IPS DF 6.9 (cell line): Measurements from ENCODE around the gene CNNM1.

Experiments used
- DNase-seq: peaks from one replicate; pipeline ENCODE4 v3.0.0-alpha.2; 2013; ENCODE audit warnings: low read depth, low spot score
- H3K27ac ChIP-seq: one replicate; pipeline ENCODE4 v1.5.1; 2013; ENCODE audit warnings: low read length, control low read depth
- H3K27me3 ChIP-seq: 2 replicates; pipeline ENCODE4 v1.6.1; 2013; ENCODE audit warnings: mild to moderate bottlenecking, low read length; ENCODE audit not compliant: control insufficient read depth, insufficient read depth
- H3K36me3 ChIP-seq: 2 replicates; pipeline ENCODE4 v1.6.1; 2013; ENCODE audit warnings: low read length; ENCODE audit not compliant: control insufficient read depth, insufficient read depth
- H3K4me1 ChIP-seq: 2 replicates; pipeline ENCODE4 v1.6.1; 2013; ENCODE audit warnings: low read length; ENCODE audit not compliant: control insufficient read depth, insufficient read depth
- H3K4me3 ChIP-seq: 2 replicates; pipeline ENCODE4 v1.5.1; 2013; ENCODE audit warnings: mild to moderate bottlenecking, low read length
- H3K9me3 ChIP-seq: 2 replicates; pipeline ENCODE4 v1.6.1; 2013; ENCODE audit warnings: low read length, inconsistent platforms; ENCODE audit not compliant: control insufficient read depth, insufficient read depth
- WGBS: extraction: QIAGEN DNeasy Blood & Tissue Kit; methylation state at CpG from one replicate; pipeline ENCODE4 v1.1.7; 2013; ENCODE audit warnings: mixed read lengths, missing lambda C conversion rate; ENCODE audit not compliant: insufficient read length, insufficient coverage; 5-methylcytosine and 5-hydroxymethylcytosine counted together

CNNM1 gene

GRCh38 chr10:99315853-99316252, 13.3 kb upstream of the CNNM1 start:
- Histone ChIP-seq H3K9me3 (no peaks in the 10 kb centered on the region), H3K27ac (no peak overlapping the region), H3K4me1 (no peaks in the 10 kb centered on the region), H3K27me3 (no peaks in the 10 kb centered on the region), H3K36me3 (no peaks in the 10 kb centered on the region), H3K4me3 (no peak overlapping the region)
- no CpG with 5 or more reads among the region's 16 CpGs for WGBS
- DNase-seq = no peak

DNA sequence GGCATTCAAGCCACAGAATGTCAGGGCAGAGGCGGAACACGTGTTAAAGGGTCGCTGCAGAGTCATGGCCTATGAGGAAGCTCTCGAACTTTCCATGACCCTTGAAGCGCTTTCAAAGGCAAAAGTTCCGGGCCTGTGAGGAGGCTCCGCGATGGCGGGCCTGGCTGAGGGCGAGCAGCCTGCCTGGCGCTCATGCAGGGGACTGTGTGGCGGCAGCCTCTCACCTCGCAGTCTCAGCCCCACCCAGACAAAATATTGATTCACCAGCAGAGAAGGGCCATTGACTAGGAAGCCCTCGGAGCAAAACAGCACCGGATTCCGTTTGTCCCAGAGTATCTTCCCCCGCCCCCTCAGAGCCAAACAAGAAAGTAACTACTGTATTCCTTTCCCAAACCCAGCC, 12.8 kb upstream of the CNNM1 start:
- no peaks in the 10 kb centered on the region for H3K36me3 ChIP-seq
- H3K27me3 ChIP-seq = no peaks in the 10 kb centered on the region
- no peak overlapping the region for H3K27ac ChIP-seq
- WGBS = no CpG with 5 or more reads among the region's 17 CpGs
- no peaks in the 10 kb centered on the region for H3K4me1 ChIP-seq
- no peak overlapping the region for H3K4me3 ChIP-seq
- no peak for DNase-seq
- no peaks in the 10 kb centered on the region for H3K9me3 ChIP-seq

DNA sequence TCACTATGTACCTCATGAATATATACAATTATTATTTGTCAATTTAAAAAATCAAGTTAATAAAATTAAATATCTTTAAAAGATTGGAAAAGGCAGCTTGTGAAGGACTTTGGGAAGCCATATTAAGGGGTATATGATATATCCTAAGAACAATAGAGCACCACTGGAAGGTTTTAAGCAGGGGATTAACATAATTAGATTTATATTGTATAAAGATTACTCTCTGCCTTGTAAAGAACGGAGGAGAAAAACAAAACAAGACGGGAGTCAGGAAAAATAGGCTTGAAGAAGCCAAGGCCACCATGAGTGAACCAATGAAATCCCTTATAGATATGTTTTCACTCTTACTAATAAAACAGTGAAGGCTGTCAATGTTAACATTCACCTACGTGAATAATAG, 11.1 kb upstream of the CNNM1 start:
- no peaks in the 10 kb centered on the region for H3K9me3 ChIP-seq
- H3K27ac ChIP-seq = no peak overlapping the region
- no peak for DNase-seq
- WGBS = no CpG with 5 or more reads among the region's 3 CpGs
- H3K36me3 ChIP-seq = no peaks in the 10 kb centered on the region
- H3K4me3 ChIP-seq = no peak overlapping the region
- H3K27me3 ChIP-seq = no peaks in the 10 kb centered on the region
- H3K4me1 ChIP-seq = no peaks in the 10 kb centered on the region

- Histone ChIP-seq H3K27ac (no peak overlapping the region), H3K36me3 (no peaks in the 10 kb centered on the region), H3K4me1 (no peaks in the 10 kb centered on the region), H3K4me3 (no peak overlapping the region), H3K27me3 (no peaks in the 10 kb centered on the region), H3K9me3 (no peaks in the 10 kb centered on the region)
- DNase-seq = no peak
- WGBS = no CpG with 5 or more reads among the region's 2 CpGs
Measured at GRCh38 chr10:99318475-99318874, 10.7 kb upstream of the CNNM1 start.

GRCh38 chr10:99325281-99325680, 3.9 kb upstream of the CNNM1 start:
- Histone ChIP-seq H3K4me1 (no peaks in the 10 kb centered on the region), H3K36me3 (no peaks in the 10 kb centered on the region; the same call in 1 of the 2 replicates), H3K4me3 (no peak overlapping the region), H3K9me3 (no peaks in the 10 kb centered on the region), H3K27ac (no peak overlapping the region), H3K27me3 (peaks cover 12% of the 10 kb centered on the region; the same call in 1 of the 2 replicates)
- WGBS = no CpG with 5 or more reads among the region's 1 CpG
- no peak for DNase-seq

- no CpG with 5 or more reads among the region's 5 CpGs for WGBS
- Histone ChIP-seq H3K9me3 (no peaks in the 10 kb centered on the region), H3K4me3 (no peak overlapping the region), H3K27me3 (peaks cover 24% of the 10 kb centered on the region), H3K27ac (no peak overlapping the region), H3K36me3 (no peaks in the 10 kb centered on the region; the same call in 1 of the 2 replicates), H3K4me1 (0 out of 2 replicates have a peak, but pooled peaks cover 1% of the 10 kb centered on the region)
- DNase-seq = no peak
Measured at GRCh38 chr10:99326871-99327270, 2.3 kb upstream of the CNNM1 start.

DNA sequence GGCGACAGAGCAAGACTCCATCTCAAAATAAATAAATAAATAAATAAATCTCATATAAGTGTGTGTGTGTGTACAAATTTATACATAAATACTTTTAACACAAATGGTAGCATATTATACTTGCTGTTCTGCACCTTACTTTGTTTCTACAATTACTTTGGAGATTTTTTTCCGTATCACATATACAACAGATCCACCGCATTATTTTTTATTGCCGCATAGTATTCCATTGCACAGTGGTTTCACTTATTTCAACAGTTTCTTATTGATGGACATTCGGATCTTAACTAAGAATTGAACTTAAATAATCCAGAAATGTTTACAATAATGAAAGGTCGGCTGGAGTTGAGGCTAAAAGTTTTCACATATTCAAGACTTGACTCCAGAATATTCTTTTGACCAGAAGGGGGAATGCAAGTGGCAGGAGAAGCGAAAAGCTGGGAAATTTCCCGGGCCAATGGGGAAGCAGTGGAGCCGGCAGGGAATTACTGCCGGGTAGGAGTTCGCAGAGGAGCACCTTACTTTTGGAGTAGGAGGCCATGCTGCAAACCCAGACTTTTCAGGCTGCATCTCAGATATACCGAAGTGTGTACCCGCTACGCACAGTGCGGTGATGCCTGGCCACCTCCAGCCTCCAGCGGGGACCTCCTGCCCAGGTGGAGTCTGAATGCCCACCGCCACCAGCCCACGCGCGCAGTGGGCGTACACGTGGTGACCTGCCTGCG, 415 bp upstream of the CNNM1 start:
- Histone ChIP-seq H3K4me3 (peak overlapping the region; percentile 51; the same call in 1 of the 2 replicates), H3K4me1 (0 out of 2 replicates have a peak, but pooled peaks cover 1% of the 10 kb centered on the region), H3K27ac (no peak overlapping the region), H3K36me3 (no peaks in the 10 kb centered on the region; the same call in 1 of the 2 replicates), H3K27me3 (peaks cover 24% of the 10 kb centered on the region), H3K9me3 (no peaks in the 10 kb centered on the region)
- no peak for DNase-seq
- WGBS = no CpG with 5 or more reads among the region's 23 CpGs

- H3K9me3 ChIP-seq = no peaks in the 10 kb centered on the region
- H3K27ac ChIP-seq = no peak overlapping the region
- no peak for DNase-seq
- peak overlapping the region; percentile 51; the same call in 1 of the 2 replicates for H3K4me3 ChIP-seq
- H3K36me3 ChIP-seq = no peaks in the 10 kb centered on the region; the same call in 1 of the 2 replicates
- H3K4me1 ChIP-seq = 0 out of 2 replicates have a peak, but pooled peaks cover 1% of the 10 kb centered on the region
- no CpG with 5 or more reads among the region's 94 CpGs for WGBS
- peaks cover 24% of the 10 kb centered on the region for H3K27me3 ChIP-seq
Measured at GRCh38 chr10:99329554-99330346, 594 bp downstream of the CNNM1 start.

DNA sequence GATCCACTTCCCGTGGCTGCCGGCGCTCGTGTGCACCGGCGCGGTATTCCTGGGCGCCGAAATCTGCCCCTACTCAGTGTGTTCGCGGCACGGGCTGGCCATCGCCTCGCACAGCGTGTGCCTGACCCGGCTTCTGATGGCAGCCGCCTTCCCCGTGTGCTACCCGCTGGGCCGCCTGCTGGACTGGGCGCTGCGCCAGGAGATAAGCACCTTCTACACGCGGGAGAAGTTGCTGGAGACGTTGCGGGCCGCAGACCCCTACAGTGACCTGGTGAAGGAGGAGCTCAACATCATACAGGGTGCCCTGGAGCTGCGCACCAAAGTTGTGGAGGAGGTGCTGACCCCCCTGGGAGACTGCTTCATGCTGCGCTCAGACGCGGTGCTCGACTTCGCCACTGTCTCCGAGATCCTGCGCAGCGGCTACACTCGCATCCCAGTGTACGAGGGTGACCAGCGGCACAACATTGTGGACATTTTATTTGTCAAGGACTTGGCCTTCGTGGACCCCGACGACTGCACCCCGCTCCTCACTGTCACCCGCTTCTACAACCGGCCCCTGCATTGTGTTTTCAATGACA, 1.3 kb downstream of the CNNM1 start:
- no peak overlapping the region for H3K27ac ChIP-seq
- no peaks in the 10 kb centered on the region for H3K9me3 ChIP-seq
- peak overlapping the region; percentile 51; the same call in 1 of the 2 replicates for H3K4me3 ChIP-seq
- no peak for DNase-seq
- H3K4me1 ChIP-seq = 0 out of 2 replicates have a peak, but pooled peaks cover 1% of the 10 kb centered on the region
- no CpG with 5 or more reads among the region's 45 CpGs for WGBS
- H3K36me3 ChIP-seq = no peaks in the 10 kb centered on the region; the same call in 1 of the 2 replicates
- H3K27me3 ChIP-seq = peaks cover 24% of the 10 kb centered on the region

- Histone ChIP-seq H3K27me3 (peaks cover 24% of the 10 kb centered on the region), H3K27ac (no peak overlapping the region), H3K4me1 (0 out of 2 replicates have a peak, but pooled peaks cover 1% of the 10 kb centered on the region), H3K4me3 (no peak overlapping the region), H3K9me3 (no peaks in the 10 kb centered on the region), H3K36me3 (no peaks in the 10 kb centered on the region; the same call in 1 of the 2 replicates)
- WGBS = no CpG with 5 or more reads among the region's 9 CpGs
- DNase-seq = no peak
Measured at GRCh38 chr10:99331207-99331803, 2.1 kb downstream of the CNNM1 start.
